ENCODE measurements around the gene KCNG2.

The KCNG2 gene

GRCh38 chr18:79819064-79819967 lies 21.6 kb downstream of the KCNG2 start:
- DNase-seq (ENCODE audit: low read depth) = no peak

- no peak for DNase-seq (ENCODE audit: low read depth)
Observed at GRCh38 chr18:79819968-79820351, 22.2 kb downstream of the KCNG2 start.

GRCh38 chr18:79823120-79823519 lies 25.4 kb downstream of the KCNG2 start:
- no peak for DNase-seq (ENCODE audit: low read depth)

GRCh38 chr18:79825913-79826312 lies 28.2 kb downstream of the KCNG2 start:
- DNase-seq (ENCODE audit: low read depth) = no peak

- DNase-seq (ENCODE audit: low read depth) = no peak
Observed at GRCh38 chr18:79826966-79827365, 29.2 kb downstream of the KCNG2 start.

GRCh38 chr18:79828258-79828657 lies 30.5 kb downstream of the KCNG2 start:
- no peak for DNase-seq (ENCODE audit: low read depth)

- no peak for DNase-seq (ENCODE audit: low read depth)
Observed at GRCh38 chr18:79829136-79829854, 31.6 kb downstream of the KCNG2 start.

- DNase-seq (ENCODE audit: low read depth) = no peak
Observed at GRCh38 chr18:79832169-79832568, 34.4 kb downstream of the KCNG2 start.

GRCh38 chr18:79834834-79835233 lies 37.1 kb downstream of the KCNG2 start:
- no peak for DNase-seq (ENCODE audit: low read depth)

GRCh38 chr18:79841936-79842335 lies 44.2 kb downstream of the KCNG2 start:
- DNase-seq (ENCODE audit: low read depth) = no peak

GRCh38 chr18:79844999-79845563 lies 47.3 kb downstream of the KCNG2 start:
- DNase-seq (ENCODE audit: low read depth) = no peak

GRCh38 chr18:79846936-79847557 lies 49.3 kb downstream of the KCNG2 start:
- DNase-seq (ENCODE audit: low read depth) = no peak

- DNase-seq (ENCODE audit: low read depth) = no peak
Observed at GRCh38 chr18:79847606-79848293, 50.0 kb downstream of the KCNG2 start.

GRCh38 chr18:79848294-79848578 lies 50.5 kb downstream of the KCNG2 start:
- DNase-seq (ENCODE audit: low read depth) = no peak

- DNase-seq (ENCODE audit: low read depth) = no peak
Observed at GRCh38 chr18:79848579-79849327, 51.0 kb downstream of the KCNG2 start.

GRCh38 chr18:79849328-79850207 lies 51.8 kb downstream of the KCNG2 start:
- no peak for DNase-seq (ENCODE audit: low read depth)

- no peak for DNase-seq (ENCODE audit: low read depth)
Observed at GRCh38 chr18:79850731-79851130, 53.0 kb downstream of the KCNG2 start.

- DNase-seq (ENCODE audit: low read depth) = no peak
Observed at GRCh38 chr18:79851489-79851888, 53.8 kb downstream of the KCNG2 start.

GRCh38 chr18:79851950-79852349 lies 54.2 kb downstream of the KCNG2 start:
- no peak for DNase-seq (ENCODE audit: low read depth)

- no peak for DNase-seq (ENCODE audit: low read depth)
Observed at GRCh38 chr18:79852561-79853302, 55.0 kb downstream of the KCNG2 start.
